ENCODE data around the gene FAM120A. TPM values are rescaled to one million over a fixed set of nuclear protein-coding genes. Genes with fewer than 3 reads are reported as not detected.

Gene FAM120A
- total and polyA plus RNA-seq, 2 donors (not counting 1 experiment from before 2014, with no cell fraction given): 85.8 to 136 TPM

- Histone ChIP-seq H4K20me1 (ENCODE audit: control insufficient read depth, extremely low read depth, insufficient read depth, low read length) (no peaks in the 10 kb centered on the region), H3K4me1 (ENCODE audit: control insufficient read depth, extremely low read depth, insufficient read depth, low read length) (no peaks in the 10 kb centered on the region), H3K4me3 (replicated peaks in 1 of 4; ENCODE audit: control extremely low read depth in 1 of 4, insufficient read depth in 1 of 4, low read depth in 3 of 4, low read length in 4 of 4) (peak overlapping the region; percentile 18 to 59 (median 50)), H3K9ac (ENCODE audit: insufficient read depth, low read length) (no peak overlapping the region), H3K79me2 (ENCODE audit: control insufficient read depth, insufficient read depth, low read length) (peaks cover 39% of the 10 kb centered on the region), H3K4me2 (ENCODE audit: extremely low read depth, insufficient read depth, low read length) (peak overlapping the region; percentile 93), H3K27ac (ENCODE audit: insufficient read depth, low read length) (peak overlapping the region; percentile 74), H3K27me3 (ENCODE audit: control insufficient read depth, insufficient read depth, low read length) (no peaks in the 10 kb centered on the region), H3K36me3 (ENCODE audit: control insufficient read depth, insufficient read depth, low read length) (peaks cover 9% of the 10 kb centered on the region), H2AFZ (ENCODE audit: low read length) (no peak overlapping the region), H3K9me3 (ENCODE audit: control insufficient read depth, insufficient read depth, low read depth, low read length) (no peaks in the 10 kb centered on the region)
- TF ChIP-seq EZH2 (IDR thresholded peaks at IDR 0.05; ENCODE audit: low read length, missing control alignments) (no peak), CTCF (conservative IDR thresholded peaks at IDR 0.05 in 1 of 2, IDR thresholded peaks at IDR 0.05 in 1 of 2; ENCODE audit: low read depth in 1 of 2, low read length in 2 of 2) (no peak)
- no peak for DNase-seq (ENCODE audit: low read depth in 2 of 2)
Measured at GRCh38 chr9:93500571-93501298, 49.2 kb downstream of the FAM120A start.

GRCh38 chr9:93501406-93501805 lies 49.9 kb downstream of the FAM120A start:
- H2AFZ ChIP-seq (ENCODE audit: low read length): peak overlapping the region; percentile 58
- peaks cover 42% of the 10 kb centered on the region for H3K79me2 ChIP-seq (ENCODE audit: control insufficient read depth, insufficient read depth, low read length)
- H3K9ac ChIP-seq (ENCODE audit: insufficient read depth, low read length): peak overlapping the region; percentile 38
- H3K4me1 ChIP-seq (ENCODE audit: control insufficient read depth, extremely low read depth, insufficient read depth, low read length): no peaks in the 10 kb centered on the region
- no peaks in the 10 kb centered on the region for H3K9me3 ChIP-seq (ENCODE audit: control insufficient read depth, insufficient read depth, low read depth, low read length)
- peak overlapping the region; percentile 18 to 59 (median 50) for H3K4me3 ChIP-seq (replicated peaks in 1 of 4; ENCODE audit: control extremely low read depth in 1 of 4, insufficient read depth in 1 of 4, low read depth in 3 of 4, low read length in 4 of 4)
- peak; percentile 9 to 12 for DNase-seq (ENCODE audit: low read depth in 2 of 2)
- TF ChIP-seq CTCF (conservative IDR thresholded peaks at IDR 0.05 in 1 of 2, IDR thresholded peaks at IDR 0.05 in 1 of 2; ENCODE audit: low read depth in 1 of 2, low read length in 2 of 2) (no peak), EZH2 (IDR thresholded peaks at IDR 0.05; ENCODE audit: low read length, missing control alignments) (no peak)
- H3K27ac ChIP-seq (ENCODE audit: insufficient read depth, low read length): peak overlapping the region; percentile 74
- H3K27me3 ChIP-seq (ENCODE audit: control insufficient read depth, insufficient read depth, low read length): no peaks in the 10 kb centered on the region
- no peaks in the 10 kb centered on the region for H4K20me1 ChIP-seq (ENCODE audit: control insufficient read depth, extremely low read depth, insufficient read depth, low read length)
- H3K36me3 ChIP-seq (ENCODE audit: control insufficient read depth, insufficient read depth, low read length): peaks cover 9% of the 10 kb centered on the region
- H3K4me2 ChIP-seq (ENCODE audit: extremely low read depth, insufficient read depth, low read length): peak overlapping the region; percentile 93

DNA sequence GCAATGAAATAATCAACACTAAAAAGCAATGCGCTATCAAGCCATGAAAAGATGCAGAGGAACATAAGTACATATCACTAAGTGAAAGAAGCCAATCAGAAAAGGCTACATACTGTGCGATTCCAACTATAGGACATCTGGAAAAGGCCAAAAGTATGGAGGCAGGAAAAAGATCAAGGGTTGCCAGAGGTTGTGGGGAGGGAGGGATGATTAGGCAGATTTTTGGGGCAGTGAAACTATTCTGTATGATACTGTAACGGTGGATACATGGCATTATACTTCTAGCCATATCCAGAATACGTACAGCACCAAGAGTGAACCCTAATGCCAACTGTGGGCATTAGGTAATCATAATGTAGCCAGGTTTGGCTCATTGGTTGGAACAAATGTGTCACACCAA lies 51.9 kb downstream of the FAM120A start:
- no peak overlapping the region for H2AFZ ChIP-seq (ENCODE audit: low read length)
- no peaks in the 10 kb centered on the region for H3K9me3 ChIP-seq (ENCODE audit: control insufficient read depth, insufficient read depth, low read depth, low read length)
- TF ChIP-seq CTCF (conservative IDR thresholded peaks at IDR 0.05 in 1 of 2, IDR thresholded peaks at IDR 0.05 in 1 of 2; ENCODE audit: low read depth in 1 of 2, low read length in 2 of 2) (no peak), EZH2 (IDR thresholded peaks at IDR 0.05; ENCODE audit: low read length, missing control alignments) (no peak)
- no peak overlapping the region for H3K4me3 ChIP-seq (replicated peaks in 1 of 4; ENCODE audit: control extremely low read depth in 1 of 4, insufficient read depth in 1 of 4, low read depth in 3 of 4, low read length in 4 of 4)
- no peak for DNase-seq (ENCODE audit: low read depth in 2 of 2)
- H3K27ac ChIP-seq (ENCODE audit: insufficient read depth, low read length): no peak overlapping the region
- peaks cover 6% of the 10 kb centered on the region for H3K36me3 ChIP-seq (ENCODE audit: control insufficient read depth, insufficient read depth, low read length)
- peaks cover 49% of the 10 kb centered on the region for H3K79me2 ChIP-seq (ENCODE audit: control insufficient read depth, insufficient read depth, low read length)
- no peaks in the 10 kb centered on the region for H4K20me1 ChIP-seq (ENCODE audit: control insufficient read depth, extremely low read depth, insufficient read depth, low read length)
- no peaks in the 10 kb centered on the region for H3K4me1 ChIP-seq (ENCODE audit: control insufficient read depth, extremely low read depth, insufficient read depth, low read length)
- no peak overlapping the region for H3K9ac ChIP-seq (ENCODE audit: insufficient read depth, low read length)
- H3K27me3 ChIP-seq (ENCODE audit: control insufficient read depth, insufficient read depth, low read length): no peaks in the 10 kb centered on the region
- no peak overlapping the region for H3K4me2 ChIP-seq (ENCODE audit: extremely low read depth, insufficient read depth, low read length)

Measured in fibroblast of lung (primary cell).